ENCODE results near the gene TPM2. TPM values are rescaled to one million over a fixed set of nuclear protein-coding genes. Genes with fewer than 3 reads are reported as not detected.

Gene TPM2
- total and polyA plus RNA-seq, 9 of the 15 experiments (the other 6 are each of a cell fraction or from before 2014, with no cell fraction given) = 0.28 to 16.1 (median 4.5) TPM

DNA sequence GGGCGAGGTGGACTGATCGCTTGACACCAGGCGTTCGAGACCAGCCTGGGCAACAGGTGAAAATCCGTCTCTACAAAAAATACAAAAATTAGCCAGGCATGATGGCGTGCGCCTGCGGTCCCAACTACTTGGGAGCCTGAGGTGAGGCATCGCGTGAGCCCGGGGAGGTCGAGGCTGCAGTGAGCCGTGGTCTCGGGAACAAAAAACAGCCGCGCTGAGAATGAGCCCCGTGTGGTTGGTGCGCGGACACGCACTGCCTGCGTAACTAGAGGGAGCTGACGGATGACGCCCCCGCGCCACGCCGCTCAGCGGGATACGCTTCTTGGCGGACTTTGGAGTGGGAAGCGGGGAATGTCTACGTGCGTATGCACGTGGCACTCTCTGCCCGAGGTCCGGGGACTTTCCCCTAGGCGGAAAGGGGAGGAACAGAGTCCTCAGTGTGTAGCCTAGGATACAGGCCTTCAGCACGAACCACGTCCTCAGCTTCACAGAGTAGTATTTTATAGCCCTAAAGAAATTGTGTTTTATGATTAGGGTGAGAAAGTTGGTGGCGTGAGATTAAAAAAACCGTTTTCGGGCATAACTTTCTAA lies 32.1 kb downstream of the TPM2 start, which contains the start of gene RMRP (continued):
- TF ChIP-seq ZNF318 (IDR thresholded peaks at IDR 0.05; ENCODE audit: borderline replicate concordance in 1 of 2, low read depth in 1 of 2) (no peak), POLR2A (conservative IDR thresholded peaks at IDR 0.05) (no peak; the same call in 1 of the 2 replicates), CTBP1 (IDR thresholded peaks at IDR 0.05; ENCODE audit: borderline replicate concordance) (peak; percentile 85; the same call in 1 of the 2 replicates), CHAMP1 (IDR thresholded peaks at IDR 0.05) (no peak), PHF20 (IDR thresholded peaks at IDR 0.05; ENCODE audit: partially characterized antibody) (peak; percentile 20), ZNF444 (CRISPR knock-in tag; IDR thresholded peaks at IDR 0.05) (no peak), MAX (CRISPR knock-in tag; IDR thresholded peaks at IDR 0.05) (peak; percentile 98), PML (IDR thresholded peaks at IDR 0.05; ENCODE audit: low read length) (no peak), HDAC2 (IDR thresholded peaks at IDR 0.05) (peak; percentile 84), NUFIP1 (IDR thresholded peaks at IDR 0.05; ENCODE audit: partially characterized antibody) (no peak), SAFB (IDR thresholded peaks at IDR 0.05; ENCODE audit: borderline replicate concordance, low read depth, low read length) (peak; percentile 55; the same call in 1 of the 2 replicates), GABPB2 (CRISPR knock-in tag; conservative IDR thresholded peaks at IDR 0.05) (no peak), SUPT5H (IDR thresholded peaks at IDR 0.05) (peak; percentile 61), ID3 (CRISPR knock-in tag; IDR thresholded peaks at IDR 0.05) (no peak), ID3 (tag; IDR thresholded peaks at IDR 0.05) (peak; percentile 71; the same call in 1 of the 2 replicates), ZNF146 (CRISPR knock-in tag; IDR thresholded peaks at IDR 0.05; ENCODE audit: unreplicated experiment) (no peak)
- TF ChIP-seq, protein P1, sequence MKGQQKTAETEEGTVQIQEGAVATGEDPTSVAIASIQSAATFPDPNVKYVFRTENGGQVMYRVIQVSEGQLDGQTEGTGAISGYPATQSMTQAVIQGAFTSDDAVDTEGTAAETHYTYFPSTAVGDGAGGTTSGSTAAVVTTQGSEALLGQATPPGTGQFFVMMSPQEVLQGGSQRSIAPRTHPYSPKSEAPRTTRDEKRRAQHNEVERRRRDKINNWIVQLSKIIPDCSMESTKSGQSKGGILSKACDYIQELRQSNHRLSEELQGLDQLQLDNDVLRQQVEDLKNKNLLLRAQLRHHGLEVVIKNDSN (CRISPR knock-in tag; IDR thresholded peaks at IDR 0.05) = peak; percentile 85
